GM19025 (cell line): Measurements from ENCODE around the gene HIPK3.
A peak's percentile ranks its signal among the peaks of the same experiment; 100 is the strongest.
"Not testable (repeated sequence)": the region's sequence is repeated elsewhere in the genome, so short reads cannot be mapped to it uniquely, and the experiment has no call there.

ENCODE experiments used
- ATAC-seq: cut with Tn5 transposase; IDR thresholded peaks from one replicate; pipeline ENCODE4 v1.9.1; 2021; ENCODE audit warnings: mild to moderate bottlenecking, low read depth, moderate library complexity; ENCODE audit not compliant: unreplicated experiment

Gene HIPK3

GRCh38 chr11:33257160-33257896, at the start of gene HIPK3:
TSS of gene HIPK3 (plus strand) at chr11:33257381.
- peak; percentile 83 for ATAC-seq

- no peak for ATAC-seq
These were observed 49.7 kb upstream of the HIPK3 start for GRCh38 chr11:33207408-33207985.

GRCh38 chr11:33208150-33208549, 49.0 kb upstream of the HIPK3 start:
- no peak for ATAC-seq

- no peak for ATAC-seq
These were observed 46.0 kb upstream of the HIPK3 start for GRCh38 chr11:33211153-33211552.

GRCh38 chr11:33211580-33211979, 45.6 kb upstream of the HIPK3 start:
- no peak for ATAC-seq

- no peak for ATAC-seq
These were observed 43.0 kb upstream of the HIPK3 start for GRCh38 chr11:33214187-33214586.

- no peak for ATAC-seq
These were observed 42.4 kb upstream of the HIPK3 start for GRCh38 chr11:33214767-33215166.

- ATAC-seq: not testable (repeated sequence)
These were observed 40.5 kb upstream of the HIPK3 start for GRCh38 chr11:33216676-33217075.

- no peak for ATAC-seq
These were observed 35.0 kb upstream of the HIPK3 start for GRCh38 chr11:33222052-33222750.

- no peak for ATAC-seq
These were observed 31.8 kb upstream of the HIPK3 start for GRCh38 chr11:33225371-33225770.

GRCh38 chr11:33227578-33228261, 29.5 kb upstream of the HIPK3 start:
- ATAC-seq: no peak

GRCh38 chr11:33234397-33235190, 22.6 kb upstream of the HIPK3 start:
- ATAC-seq: no peak

GRCh38 chr11:33237039-33237597, 20.1 kb upstream of the HIPK3 start:
- no peak for ATAC-seq

- ATAC-seq: no peak
These were observed 14.6 kb upstream of the HIPK3 start for GRCh38 chr11:33242575-33242974.

GRCh38 chr11:33243654-33244053, 13.5 kb upstream of the HIPK3 start:
- not testable (repeated sequence) for ATAC-seq

GRCh38 chr11:33248416-33248971, 8.7 kb upstream of the HIPK3 start:
- no peak for ATAC-seq

- ATAC-seq: no peak
These were observed 959 bp upstream of the HIPK3 start for GRCh38 chr11:33256031-33256812.

- ATAC-seq: no peak
These were observed 395 bp upstream of the HIPK3 start for GRCh38 chr11:33256813-33257159.
